Keratinocyte (primary cell): ENCODE measurements around the gene EVI5.

ENCODE experiments used
- CTCF ChIP-seq, 3 experiments: IDR thresholded peaks in 1 of 3; conservative IDR thresholded peaks in 1 of 3; optimal IDR thresholded peaks in 1 of 3; 2 replicates in 2 of 3; 3 replicates in 1 of 3; pipeline versions ENCODE3 to v1.5.1; 2011; ENCODE audit warnings: low read length in 3 of 3, mild to moderate bottlenecking in 3 of 3, moderate library complexity in 2 of 3, control low read depth in 1 of 3, inconsistent platforms in 1 of 3; ENCODE audit not compliant: insufficient read depth in 2 of 3; ENCODE audit errors: extremely low read depth in 1 of 3
- EZH2 ChIP-seq: IDR thresholded peaks from one replicate; pipeline ENCODE4 v1.6.1; 2012; ENCODE audit warnings: inconsistent platforms, mild to moderate bottlenecking, low read length, moderate library complexity

- TF ChIP-seq CTCF (optimal IDR thresholded peaks at IDR 0.05 in 1 of 3, IDR thresholded peaks at IDR 0.05 in 1 of 3, conservative IDR thresholded peaks at IDR 0.05 in 1 of 3; ENCODE audit: extremely low read depth in 1 of 3, insufficient read depth in 2 of 3, low read length in 3 of 3) (no peak), EZH2 (no peak)
These were observed 269.1 kb downstream of the EVI5 start for GRCh38 chr1:92515796-92516201.
